ENCODE results near the gene NFIA. TPM values are rescaled to one million over a fixed set of nuclear protein-coding genes. Genes with fewer than 3 reads are reported as not detected.

NFIA gene
- total and polyA plus RNA-seq, 2 donors (not counting 1 experiment from before 2014, with no cell fraction given): 5.4 to 11.0 TPM

GRCh38 chr1:61370177-61370912 lies 288.0 kb downstream of the NFIA start:
- Histone ChIP-seq H3K27me3 (ENCODE audit: control insufficient read depth, insufficient read depth, low read length) (no peaks in the 10 kb centered on the region), H3K4me2 (ENCODE audit: extremely low read depth, insufficient read depth, low read length) (no peak overlapping the region), H3K36me3 (ENCODE audit: control insufficient read depth, insufficient read depth, low read length) (no peaks in the 10 kb centered on the region), H3K27ac (ENCODE audit: insufficient read depth, low read length) (no peak overlapping the region), H3K9me3 (ENCODE audit: control insufficient read depth, insufficient read depth, low read depth, low read length) (no peaks in the 10 kb centered on the region), H3K9ac (ENCODE audit: insufficient read depth, low read length) (no peak overlapping the region), H3K79me2 (ENCODE audit: control insufficient read depth, insufficient read depth, low read length) (no peaks in the 10 kb centered on the region), H4K20me1 (ENCODE audit: control insufficient read depth, extremely low read depth, insufficient read depth, low read length) (no peaks in the 10 kb centered on the region), H3K4me1 (ENCODE audit: control insufficient read depth, extremely low read depth, insufficient read depth, low read length) (no peaks in the 10 kb centered on the region), H3K4me3 (replicated peaks in 1 of 4; ENCODE audit: control extremely low read depth in 1 of 4, insufficient read depth in 1 of 4, low read depth in 3 of 4, low read length in 4 of 4) (no peak overlapping the region), H2AFZ (ENCODE audit: low read length) (no peak overlapping the region)
- DNase-seq (ENCODE audit: low read depth in 2 of 2): no peak
- no peak for TF ChIP-seq EZH2 (IDR thresholded peaks at IDR 0.05; ENCODE audit: low read length, missing control alignments)
- TF ChIP-seq, protein P1, sequence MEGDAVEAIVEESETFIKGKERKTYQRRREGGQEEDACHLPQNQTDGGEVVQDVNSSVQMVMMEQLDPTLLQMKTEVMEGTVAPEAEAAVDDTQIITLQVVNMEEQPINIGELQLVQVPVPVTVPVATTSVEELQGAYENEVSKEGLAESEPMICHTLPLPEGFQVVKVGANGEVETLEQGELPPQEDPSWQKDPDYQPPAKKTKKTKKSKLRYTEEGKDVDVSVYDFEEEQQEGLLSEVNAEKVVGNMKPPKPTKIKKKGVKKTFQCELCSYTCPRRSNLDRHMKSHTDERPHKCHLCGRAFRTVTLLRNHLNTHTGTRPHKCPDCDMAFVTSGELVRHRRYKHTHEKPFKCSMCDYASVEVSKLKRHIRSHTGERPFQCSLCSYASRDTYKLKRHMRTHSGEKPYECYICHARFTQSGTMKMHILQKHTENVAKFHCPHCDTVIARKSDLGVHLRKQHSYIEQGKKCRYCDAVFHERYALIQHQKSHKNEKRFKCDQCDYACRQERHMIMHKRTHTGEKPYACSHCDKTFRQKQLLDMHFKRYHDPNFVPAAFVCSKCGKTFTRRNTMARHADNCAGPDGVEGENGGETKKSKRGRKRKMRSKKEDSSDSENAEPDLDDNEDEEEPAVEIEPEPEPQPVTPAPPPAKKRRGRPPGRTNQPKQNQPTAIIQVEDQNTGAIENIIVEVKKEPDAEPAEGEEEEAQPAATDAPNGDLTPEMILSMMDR (conservative IDR thresholded peaks at IDR 0.05 in 1 of 2, IDR thresholded peaks at IDR 0.05 in 1 of 2; ENCODE audit: low read depth in 1 of 2, low read length in 2 of 2): no peak

DNA sequence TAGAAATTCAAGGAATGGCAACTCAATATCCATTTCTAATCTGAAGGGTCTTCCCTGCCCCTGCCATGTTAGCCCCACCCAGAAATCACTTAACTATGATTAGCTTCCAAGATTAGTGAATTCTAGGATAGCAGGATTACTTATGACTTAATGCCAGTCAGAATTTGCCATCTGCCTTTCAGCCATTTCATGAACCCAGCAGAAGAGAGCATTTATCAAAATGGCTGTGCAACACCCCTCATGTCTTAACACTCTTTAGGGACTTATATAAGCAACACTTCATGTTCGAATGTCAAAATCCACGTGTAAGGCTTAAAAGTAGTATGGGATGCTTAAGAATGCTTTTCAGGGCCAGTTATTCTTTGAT lies 288.5 kb downstream of the NFIA start:
- H3K4me3 ChIP-seq (replicated peaks in 1 of 4; ENCODE audit: control extremely low read depth in 1 of 4, insufficient read depth in 1 of 4, low read depth in 3 of 4, low read length in 4 of 4): no peak overlapping the region
- H3K79me2 ChIP-seq (ENCODE audit: control insufficient read depth, insufficient read depth, low read length): no peaks in the 10 kb centered on the region
- no peaks in the 10 kb centered on the region for H3K36me3 ChIP-seq (ENCODE audit: control insufficient read depth, insufficient read depth, low read length)
- no peak for DNase-seq (ENCODE audit: low read depth in 2 of 2)
- H3K27ac ChIP-seq (ENCODE audit: insufficient read depth, low read length): no peak overlapping the region
- H3K9ac ChIP-seq (ENCODE audit: insufficient read depth, low read length): no peak overlapping the region
- no peaks in the 10 kb centered on the region for H3K4me1 ChIP-seq (ENCODE audit: control insufficient read depth, extremely low read depth, insufficient read depth, low read length)
- H3K4me2 ChIP-seq (ENCODE audit: extremely low read depth, insufficient read depth, low read length): no peak overlapping the region
- no peak for TF ChIP-seq EZH2 (IDR thresholded peaks at IDR 0.05; ENCODE audit: low read length, missing control alignments)
- TF ChIP-seq, protein P1 (conservative IDR thresholded peaks at IDR 0.05 in 1 of 2, IDR thresholded peaks at IDR 0.05 in 1 of 2; ENCODE audit: low read depth in 1 of 2, low read length in 2 of 2): no peak
- H3K9me3 ChIP-seq (ENCODE audit: control insufficient read depth, insufficient read depth, low read depth, low read length): no peaks in the 10 kb centered on the region
- H3K27me3 ChIP-seq (ENCODE audit: control insufficient read depth, insufficient read depth, low read length): no peaks in the 10 kb centered on the region
- no peak overlapping the region for H2AFZ ChIP-seq (ENCODE audit: low read length)
- no peaks in the 10 kb centered on the region for H4K20me1 ChIP-seq (ENCODE audit: control insufficient read depth, extremely low read depth, insufficient read depth, low read length)

DNA sequence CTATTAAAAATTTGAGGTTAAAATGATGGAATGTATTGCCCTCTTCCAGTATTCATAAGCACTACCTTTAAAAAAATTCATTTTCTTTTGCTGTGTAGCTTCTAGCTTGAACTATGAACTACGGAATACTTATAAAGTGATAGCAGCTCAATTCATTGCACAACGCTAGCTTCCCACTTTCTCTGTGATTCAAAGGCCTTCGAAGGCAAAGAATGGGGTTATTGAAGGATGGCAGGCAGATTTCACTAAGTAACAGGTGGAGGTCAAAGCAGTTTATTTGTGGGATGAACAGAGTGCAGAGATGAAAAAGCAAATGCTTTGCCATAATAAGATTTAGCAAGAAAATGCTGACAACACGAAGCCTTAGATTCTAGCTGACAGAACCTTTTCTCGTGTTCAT lies 290.6 kb downstream of the NFIA start:
- no peaks in the 10 kb centered on the region for H3K79me2 ChIP-seq (ENCODE audit: control insufficient read depth, insufficient read depth, low read length)
- H3K36me3 ChIP-seq (ENCODE audit: control insufficient read depth, insufficient read depth, low read length): no peaks in the 10 kb centered on the region
- H3K4me1 ChIP-seq (ENCODE audit: control insufficient read depth, extremely low read depth, insufficient read depth, low read length): no peaks in the 10 kb centered on the region
- H2AFZ ChIP-seq (ENCODE audit: low read length): no peak overlapping the region
- H3K4me3 ChIP-seq (replicated peaks in 1 of 4; ENCODE audit: control extremely low read depth in 1 of 4, insufficient read depth in 1 of 4, low read depth in 3 of 4, low read length in 4 of 4): no peak overlapping the region
- H4K20me1 ChIP-seq (ENCODE audit: control insufficient read depth, extremely low read depth, insufficient read depth, low read length): no peaks in the 10 kb centered on the region
- DNase-seq (ENCODE audit: low read depth in 2 of 2): no peak
- no peaks in the 10 kb centered on the region for H3K27me3 ChIP-seq (ENCODE audit: control insufficient read depth, insufficient read depth, low read length)
- H3K9me3 ChIP-seq (ENCODE audit: control insufficient read depth, insufficient read depth, low read depth, low read length): no peaks in the 10 kb centered on the region
- H3K9ac ChIP-seq (ENCODE audit: insufficient read depth, low read length): no peak overlapping the region
- H3K27ac ChIP-seq (ENCODE audit: insufficient read depth, low read length): no peak overlapping the region
- TF ChIP-seq, protein P1 (conservative IDR thresholded peaks at IDR 0.05 in 1 of 2, IDR thresholded peaks at IDR 0.05 in 1 of 2; ENCODE audit: low read depth in 1 of 2, low read length in 2 of 2): no peak
- no peak for TF ChIP-seq EZH2 (IDR thresholded peaks at IDR 0.05; ENCODE audit: low read length, missing control alignments)
- H3K4me2 ChIP-seq (ENCODE audit: extremely low read depth, insufficient read depth, low read length): no peak overlapping the region

Measured in fibroblast of lung (primary cell).